Right lobe of liver (tissue), 6 donors: ENCODE data around the gene PHTF1. TPM values are rescaled to one million over a fixed set of nuclear protein-coding genes. Genes with fewer than 3 reads are reported as not detected.

Experiments
- ATAC-seq, 4 donors: fragments of 200-7000 bp; cut with Tn5 transposase; one replicate each; pipeline ENCODE4 v1.9.1; 2020; ENCODE audit warnings: mild to moderate bottlenecking in 4 of 4, moderate library complexity in 4 of 4
- DNase-seq, 3 donors: peaks; one replicate each; pipeline ENCODE4 v3.0.0-alpha.2; 2020
- H3K27ac ChIP-seq, 3 donors: fragments of 200-600 bp; one replicate each; pipeline ENCODE4 v1.8.0; 2022
- H3K27me3 ChIP-seq, 2 donors: fragments of 200-600 bp; one replicate each; pipeline ENCODE4 v1.8.0; 2022
- H3K36me3 ChIP-seq, 4 donors: fragments of 200-600 bp; sonication (generic) in 1 of 4; one replicate each; pipeline versions ENCODE4 v1.5.1 to v1.8.0; 2017 to 2022; ENCODE audit warnings: control low read depth in 1 of 4
- H3K4me1 ChIP-seq, 4 donors: fragments of 200-600 bp; sonication (generic) in 1 of 4; one replicate each; pipeline versions ENCODE4 v1.5.1 to v1.8.0; 2017 to 2022; ENCODE audit warnings: control low read depth in 1 of 4
- H3K4me3 ChIP-seq, 3 donors: fragments of 200-600 bp; one replicate each; pipeline ENCODE4 v1.8.0; 2022
- H3K9me3 ChIP-seq, 4 donors: fragments of 200-600 bp; sonication (generic) in 1 of 4; one replicate each; pipeline versions ENCODE4 v1.5.1 to v1.8.0; 2017 to 2022; ENCODE audit warnings: control low read depth in 1 of 4
- POLR2A ChIP-seq: fragments of 450-650 bp; IDR thresholded peaks from one replicate; pipeline ENCODE4 v1.6.1; 2017; ENCODE audit warnings: antibody characterized with exemption, mild to moderate bottlenecking
- WGBS: methylation state at CpG from one replicate; pipeline ENCODE4 v1.1.6; 2018; ENCODE audit warnings: low coverage, low lambda C conversion rate; ENCODE audit not compliant: insufficient coverage; ENCODE audit errors: missing lambda C conversion rate; 5-methylcytosine and 5-hydroxymethylcytosine counted together
- intact Hi-C, 2 donors: fragments of 100-400 bp; cut with DNase I; formaldehyde crosslinking; loops; one replicate each; pipeline versions ENCODE4 v1.11.2 to v1.14.1; 2022
- total RNA-seq, 6 experiments: library from RNA; depleted of rRNA in 2 of 6; stranded (reverse); fragments of >200 nt in 2 of 6; fragmentation: NEBNext Ultra II Directional in 3 of 6; extraction: Animal tissue kit (Norgen Biotek cat#: 25700) in 3 of 6; gene quantifications; one replicate each; pipeline versions ENCODE4 v1.1.0 to v1.2.4, GENCODE V29; 2016 to 2023
- TF ChIP-seq, protein P1 (sequence below), 4 donors: fragments of 200-600 bp in 3 of 4; fragments of 450-650 bp in 1 of 4; IDR thresholded peaks; one replicate each; pipeline versions ENCODE4 v1.5.1 to v1.8.0; 2016 to 2022; ENCODE audit warnings: antibody characterized with exemption in 4 of 4, mild to moderate bottlenecking in 2 of 4
- donor health status: DM: no; HTN: yes; CAD: no.
- donor health status: DM: no; HTN: no; CAD: no.
- donor health status: DM: no; HTN: no; CAD: no.
- donor health status: DM: no; HTN: yes; CAD: no.
- donor health status: DM: no; HTN: yes; CAD: no.

PHTF1 gene
- total RNA-seq, 6 experiments from 2014 or later, result 4.7 to 8.7 (median 6.1) TPM

DNA sequence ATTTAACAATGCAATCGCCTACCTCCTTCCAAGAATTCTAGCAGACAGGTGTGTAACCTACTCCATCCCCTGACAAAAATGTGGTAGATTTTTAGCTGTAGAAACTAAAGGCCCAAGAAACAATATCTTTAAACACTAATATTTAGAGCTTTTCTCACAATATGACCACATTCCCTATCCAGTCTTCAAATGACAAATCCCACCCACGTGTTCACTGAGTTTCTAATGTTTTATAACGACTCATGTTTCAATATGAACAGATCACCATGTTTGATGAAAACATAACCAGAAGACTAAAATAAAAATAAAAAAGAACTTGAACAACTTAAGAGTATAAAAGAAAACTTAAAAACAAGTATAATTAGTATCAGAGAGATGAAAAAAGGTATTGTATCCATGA is 28.4 kb upstream of the PHTF1 start:
- no peaks in the 10 kb centered on the region for H3K9me3 ChIP-seq
- no peak overlapping the region for H3K4me3 ChIP-seq
- TF ChIP-seq, protein P1, sequence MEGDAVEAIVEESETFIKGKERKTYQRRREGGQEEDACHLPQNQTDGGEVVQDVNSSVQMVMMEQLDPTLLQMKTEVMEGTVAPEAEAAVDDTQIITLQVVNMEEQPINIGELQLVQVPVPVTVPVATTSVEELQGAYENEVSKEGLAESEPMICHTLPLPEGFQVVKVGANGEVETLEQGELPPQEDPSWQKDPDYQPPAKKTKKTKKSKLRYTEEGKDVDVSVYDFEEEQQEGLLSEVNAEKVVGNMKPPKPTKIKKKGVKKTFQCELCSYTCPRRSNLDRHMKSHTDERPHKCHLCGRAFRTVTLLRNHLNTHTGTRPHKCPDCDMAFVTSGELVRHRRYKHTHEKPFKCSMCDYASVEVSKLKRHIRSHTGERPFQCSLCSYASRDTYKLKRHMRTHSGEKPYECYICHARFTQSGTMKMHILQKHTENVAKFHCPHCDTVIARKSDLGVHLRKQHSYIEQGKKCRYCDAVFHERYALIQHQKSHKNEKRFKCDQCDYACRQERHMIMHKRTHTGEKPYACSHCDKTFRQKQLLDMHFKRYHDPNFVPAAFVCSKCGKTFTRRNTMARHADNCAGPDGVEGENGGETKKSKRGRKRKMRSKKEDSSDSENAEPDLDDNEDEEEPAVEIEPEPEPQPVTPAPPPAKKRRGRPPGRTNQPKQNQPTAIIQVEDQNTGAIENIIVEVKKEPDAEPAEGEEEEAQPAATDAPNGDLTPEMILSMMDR (IDR thresholded peaks at IDR 0.05), result no peak
- TF ChIP-seq POLR2A, result no peak
- intact Hi-C loops, result no loop called here
- WGBS, result 78% methylated on average over 3 of the region's 3 CpGs
- no peaks in the 10 kb centered on the region for H3K27me3 ChIP-seq
- no peaks in the 10 kb centered on the region for H3K36me3 ChIP-seq
- H3K27ac ChIP-seq, result no peak overlapping the region
- peaks cover 0 to 15% (median 0%) of the 10 kb centered on the region in 4 donors for H3K4me1 ChIP-seq
- ATAC-seq (no peak), DNase-seq (no peak)

DNA sequence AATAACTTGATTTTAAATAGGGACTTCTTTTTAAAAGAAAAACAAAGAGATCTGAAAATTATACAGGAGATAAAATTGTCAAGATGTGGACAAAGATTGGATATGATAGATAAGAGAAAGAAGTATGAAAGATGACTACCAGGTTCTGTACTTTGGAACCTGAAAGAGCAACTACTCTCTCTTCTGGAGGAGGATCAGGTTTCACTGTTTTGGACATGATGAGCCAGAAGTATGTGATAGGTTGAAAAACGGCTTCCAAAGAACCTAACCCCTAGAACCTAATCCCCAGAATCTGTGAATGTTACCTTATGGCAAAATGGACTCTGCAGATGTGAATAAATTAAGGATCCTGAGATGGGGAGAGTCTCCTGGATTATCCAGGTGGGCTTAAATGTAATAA is 26.8 kb upstream of the PHTF1 start:
- Histone ChIP-seq H3K4me3 (no peak overlapping the region), H3K4me1 (peaks cover 0 to 15% (median 0%) of the 10 kb centered on the region in 4 donors), H3K36me3 (no peaks in the 10 kb centered on the region), H3K27me3 (no peaks in the 10 kb centered on the region), H3K27ac (peak overlapping the region in 1 of 3 donors; percentile 1), H3K9me3 (no peaks in the 10 kb centered on the region)
- no peak for TF ChIP-seq POLR2A
- TF ChIP-seq, protein P1 (IDR thresholded peaks at IDR 0.05), result no peak
- DNase-seq (no peak), ATAC-seq (peak; percentile 72 to 87 (median 82))
- 27% methylated on average over 1 of the region's 1 CpG for WGBS
- intact Hi-C loops, result no loop called here

DNA sequence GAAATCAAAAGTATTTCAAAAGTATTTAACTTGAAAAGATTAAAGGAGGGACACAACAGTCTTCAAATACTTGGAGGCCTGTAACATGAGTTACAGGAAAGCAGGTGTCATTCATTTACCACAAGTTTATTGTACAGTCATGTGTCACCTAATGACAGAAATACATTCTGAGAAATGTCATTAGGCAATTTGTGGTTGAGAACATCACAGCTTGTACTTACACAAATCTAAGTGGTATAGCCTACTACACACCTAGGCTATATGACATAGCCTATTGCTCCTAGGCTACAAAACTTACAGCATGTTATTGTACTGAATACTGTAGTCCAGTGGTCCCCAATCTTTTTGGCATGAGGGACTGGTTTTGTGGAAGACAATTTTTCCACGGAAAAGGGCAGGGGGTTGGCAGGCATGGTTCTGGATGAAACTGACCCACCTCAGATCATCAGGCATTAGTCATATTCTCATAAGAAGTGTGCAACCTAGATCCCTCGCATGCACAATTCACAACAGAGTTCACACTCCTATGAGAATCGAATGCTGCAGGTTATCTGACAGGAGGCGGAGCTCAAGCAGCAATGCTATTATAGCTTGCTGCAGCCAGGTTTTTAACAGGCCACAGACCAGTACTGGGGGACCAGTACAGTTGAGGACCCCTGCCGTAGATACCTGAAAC is 25.0 kb upstream of the PHTF1 start:
- intact Hi-C loops, result no loop called here
- Histone ChIP-seq H3K27ac (peak overlapping the region in 1 of 3 donors; percentile 25), H3K36me3 (no peaks in the 10 kb centered on the region), H3K4me1 (peaks cover 0 to 15% (median 0%) of the 10 kb centered on the region in 4 donors), H3K9me3 (no peaks in the 10 kb centered on the region), H3K4me3 (no peak overlapping the region), H3K27me3 (no peaks in the 10 kb centered on the region)
- DNase-seq, result no peak
- 80% methylated on average over 2 of the region's 5 CpGs for WGBS
- TF ChIP-seq, protein P1 (IDR thresholded peaks at IDR 0.05), result no peak
- TF ChIP-seq POLR2A, result no peak
- ATAC-seq, result peak in 2 of 4 donors; percentile 26 to 31

DNA sequence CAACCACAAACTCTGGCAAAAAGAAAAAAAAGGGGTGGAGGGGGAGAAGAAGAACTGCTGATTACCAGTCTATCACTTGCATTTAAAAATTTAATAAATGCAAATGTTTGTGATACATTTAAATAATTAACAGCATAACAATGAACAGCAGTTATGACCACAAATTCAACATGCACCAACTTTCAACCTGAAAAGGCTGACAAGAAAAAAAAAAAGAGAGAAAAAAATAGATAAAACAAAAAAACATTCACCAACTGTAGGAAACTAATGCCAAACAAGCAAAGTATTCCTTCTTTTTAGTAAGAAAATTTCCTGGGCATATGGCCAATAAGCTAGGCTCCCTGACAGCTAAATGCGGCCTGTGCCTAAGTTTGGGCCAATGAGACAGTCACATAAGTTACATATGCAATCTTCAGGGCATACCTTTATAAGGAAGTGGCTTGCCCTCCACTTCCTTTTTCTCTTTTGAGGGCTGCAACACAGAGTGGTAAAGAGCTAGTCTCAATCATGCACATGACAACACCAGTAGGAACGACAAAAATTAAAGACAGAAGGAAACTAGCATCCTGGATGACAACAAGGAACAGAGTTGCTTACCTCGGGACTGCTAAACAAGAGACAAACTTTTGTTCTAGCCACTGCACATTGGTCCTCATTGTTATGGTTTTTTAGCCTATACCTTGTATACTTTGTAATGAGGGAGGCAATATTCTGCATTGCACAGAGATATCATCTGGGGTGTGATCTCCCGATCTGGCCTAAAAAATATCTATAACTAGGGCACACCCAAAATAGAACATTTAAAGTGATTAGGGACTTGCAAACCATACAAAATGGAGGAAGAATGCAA is 24.2 kb upstream of the PHTF1 start:
- H3K36me3 ChIP-seq, result no peaks in the 10 kb centered on the region
- WGBS, result 37% methylated on average over 4 of the region's 4 CpGs
- peak; percentile 67 to 83 (median 70) for ATAC-seq
- H3K27me3 ChIP-seq, result no peaks in the 10 kb centered on the region
- no peaks in the 10 kb centered on the region for H3K9me3 ChIP-seq
- intact Hi-C loops, result no loop called here
- H3K4me1 ChIP-seq, result peaks cover 0 to 15% (median 0%) of the 10 kb centered on the region in 4 donors
- H3K4me3 ChIP-seq, result no peak overlapping the region
- no peak for TF ChIP-seq POLR2A
- TF ChIP-seq, protein P1 (IDR thresholded peaks at IDR 0.05), result no peak
- H3K27ac ChIP-seq, result peak overlapping the region in 2 of 3 donors; percentile 13 to 25
- DNase-seq, result no peak
